B cell (primary cell): ENCODE data around the gene HBS1L. TPM values are rescaled to one million over a fixed set of nuclear protein-coding genes. Genes with fewer than 3 reads are reported as not detected.

ENCODE experiments used
- ATAC-seq: fragments of 200-7000 bp; cut with Tn5 transposase; one replicate; pipeline ENCODE4 v1.10.0; 2021; ENCODE audit warnings: low read depth, mild to moderate bottlenecking, moderate number of reproducible peaks, moderate library complexity
- CTCF ChIA-PET: fragments of 350-600 bp; sonication (Branson Sonifier 250); formaldehyde crosslinking; loops from one replicate; lab custom pipeline; 2021; ENCODE audit warnings: antibody characterized with exemption, inconsistent platforms; lab: Charles Lee
- POLR2A ChIA-PET: fragments of 350-600 bp; sonication (Branson Sonifier 250); formaldehyde crosslinking; loops from one replicate; lab custom pipeline; 2021; ENCODE audit warnings: antibody characterized with exemption; lab: Charles Lee
- DNase-seq: peaks from one replicate; pipeline ENCODE4 v3.0.0; 2013
- H2AFZ ChIP-seq: 2 replicates; pipeline ENCODE4 v1.6.1; 2012; ENCODE audit warnings: mild to moderate bottlenecking, low read depth, low read length; ENCODE audit not compliant: insufficient read depth, poor library complexity, severe bottlenecking
- H3K27ac ChIP-seq, 2 donors: 1 replicate in 1 of 2; 2 replicates in 1 of 2; pipeline ENCODE4 v1.5.1; 2012 to 2013; ENCODE audit warnings: low read length in 2 of 2, mild to moderate bottlenecking in 2 of 2, moderate library complexity in 1 of 2
- H3K27me3 ChIP-seq, 4 experiments: fragments of 200-600 bp in 1 of 4; sonication (generic) in 1 of 4; replicated peaks in 1 of 4; 1 replicate in 2 of 4; 2 replicates in 2 of 4; pipeline versions ENCODE4 v1.6.1 to v1.7.0; 2013 to 2016; ENCODE audit warnings: low read length in 3 of 4, mild to moderate bottlenecking in 2 of 4, mixed read lengths in 1 of 4, moderate library complexity in 1 of 4; ENCODE audit not compliant: insufficient read depth in 4 of 4, control insufficient read depth in 3 of 4; ENCODE audit errors: control extremely low read depth in 1 of 4
- H3K36me3 ChIP-seq, 2 experiments: replicated peaks in 1 of 2; 1 replicate in 1 of 2; 2 replicates in 1 of 2; pipeline versions ENCODE4 v1.6.1 to v1.7.1; 2013; ENCODE audit warnings: low read length in 1 of 2; ENCODE audit not compliant: insufficient read depth in 2 of 2, control insufficient read depth in 1 of 2; ENCODE audit errors: control extremely low read depth in 1 of 2, extremely low read depth in 1 of 2
- H3K4me1 ChIP-seq, 2 donors: fragments of 200-600 bp in 1 of 2; sonication (generic) in 1 of 2; 1 replicate in 1 of 2; 2 replicates in 1 of 2; pipeline versions ENCODE4 v1.5.1 to v1.6.1; 2013 to 2017; ENCODE audit warnings: low read length in 2 of 2; ENCODE audit not compliant: control insufficient read depth in 2 of 2, insufficient read depth in 2 of 2
- H3K4me2 ChIP-seq: replicated peaks from 2 replicates; pipeline ENCODE3; 2012; ENCODE audit warnings: mild to moderate bottlenecking, low read depth, low read length; ENCODE audit not compliant: poor library complexity, severe bottlenecking
- H3K4me3 ChIP-seq, 5 experiments: fragments of 200-600 bp in 1 of 5; sonication (generic) in 1 of 5; 1 replicate in 3 of 5; 2 replicates in 2 of 5; pipeline versions ENCODE4 v1.5.1 to v1.7.0; 2011 to 2016; ENCODE audit warnings: low read length in 4 of 5, mild to moderate bottlenecking in 4 of 5, low read depth in 2 of 5, control low read depth in 1 of 5, moderate library complexity in 1 of 5; ENCODE audit not compliant: insufficient read depth in 1 of 5; ENCODE audit errors: control extremely low read depth in 1 of 5, extremely low read depth in 1 of 5
- H3K79me2 ChIP-seq: fragments of 200-600 bp; sonication (generic); one replicate; pipeline ENCODE4 v1.6.0; 2016; ENCODE audit warnings: low read length; ENCODE audit not compliant: control insufficient read depth, insufficient read depth
- H3K9ac ChIP-seq: fragments of 200-600 bp; sonication (generic); 2 replicates; pipeline ENCODE4 v1.6.1; 2017; ENCODE audit warnings: mild to moderate bottlenecking, low read length, moderate library complexity
- H3K9me3 ChIP-seq, 3 donors: one replicate each; pipeline versions ENCODE4 v1.6.1 to v1.7.1; 2013; ENCODE audit warnings: low read length in 2 of 3; ENCODE audit not compliant: control insufficient read depth in 2 of 3, insufficient read depth in 1 of 3; ENCODE audit errors: control extremely low read depth in 1 of 3
- H4K20me1 ChIP-seq: 2 replicates; pipeline ENCODE4 v1.6.0; 2012; ENCODE audit warnings: mild to moderate bottlenecking, low read length; ENCODE audit not compliant: insufficient read depth, control insufficient read depth, poor library complexity, severe bottlenecking
- H3K27ac Mint-ChIP-seq: one replicate; pipeline ENCODE4 v1.8.0; 2021; ENCODE audit warnings: mixed read lengths
- H3K27me3 Mint-ChIP-seq: one replicate; pipeline ENCODE4 v1.8.0; 2021; ENCODE audit warnings: mixed read lengths
- H3K4me1 Mint-ChIP-seq: one replicate; pipeline ENCODE4 v1.8.0; 2021; ENCODE audit warnings: mixed read lengths
- H3K4me3 Mint-ChIP-seq: one replicate; pipeline ENCODE4 v1.8.0; 2021; ENCODE audit warnings: mixed read lengths
- H3K9me3 Mint-ChIP-seq: one replicate; pipeline ENCODE4 v1.8.0; 2022; ENCODE audit warnings: mixed read lengths; ENCODE audit not compliant: insufficient read depth
- CTCF ChIP-seq: fragments of 200-600 bp; IDR thresholded peaks from one replicate; pipeline ENCODE4 v1.8.0; 2022; ENCODE audit warnings: antibody characterized with exemption, mild to moderate bottlenecking
- EZH2 ChIP-seq: IDR thresholded peaks from 2 replicates; pipeline ENCODE4 v1.6.1; 2012; ENCODE audit warnings: borderline replicate concordance, low read depth, mild to moderate bottlenecking, moderate library complexity, low read length; ENCODE audit not compliant: insufficient read depth, poor library complexity, severe bottlenecking
- WGBS: methylation state at CpG from one replicate; pipeline ENCODE4 v1.1.5; 2013; ENCODE audit warnings: missing lambda C conversion rate; ENCODE audit not compliant: insufficient coverage; 5-methylcytosine and 5-hydroxymethylcytosine counted together
- intact Hi-C: fragments of 100-400 bp; cut with micrococcal nuclease; formaldehyde crosslinking; loops from one replicate; pipeline ENCODE4 v1.10.0; 2022
- polyA plus RNA-seq: library from polyadenylated mRNA; depleted of rRNA; stranded (reverse); fragments of >200 nt; gene quantifications from 2 replicates; pipeline ENCODE4 v1.2.3, GENCODE V29; 2012
- total RNA-seq, 2 donors: library from RNA; stranded (reverse); fragments of 120-200 nt in 1 of 2; gene quantifications; 1 replicate in 1 of 2; 2 replicates in 1 of 2; pipeline versions ENCODE4 v1.2.3 to v1.2.4, GENCODE V29; 2013 to 2022

Gene HBS1L
- total and polyA plus RNA-seq, 2 donors (not counting 1 experiment from before 2014, with no cell fraction given), result 10.3 to 58.2 TPM

DNA sequence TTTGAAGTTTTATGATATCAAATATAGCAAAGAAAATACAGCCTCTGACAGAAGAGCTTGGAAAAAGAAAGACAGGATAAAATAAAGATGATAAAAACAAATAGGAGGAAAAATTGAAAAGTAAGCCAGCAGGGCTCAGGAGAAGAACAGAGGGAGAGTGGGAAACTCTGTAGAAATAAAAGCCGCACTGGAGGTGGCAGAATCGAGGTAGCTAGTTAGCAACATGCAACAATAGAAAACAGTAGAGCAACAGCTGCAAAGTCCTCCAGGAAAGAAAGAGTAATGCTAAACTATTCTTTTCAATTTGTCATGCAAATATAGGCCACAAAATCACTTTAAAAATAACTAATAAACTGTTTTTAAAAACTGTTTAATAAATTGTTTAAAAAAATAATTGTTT, 28.8 kb downstream of the HBS1L start:
- ChIA-PET CTCF (no interaction called here), POLR2A (no interaction called here)
- intact Hi-C loops, result no loop called here
- no peaks in the 10 kb centered on the region for H3K4me1 ChIP-seq
- H3K9me3 ChIP-seq, result no peaks in the 10 kb centered on the region
- H3K27me3 ChIP-seq, result no peaks in the 10 kb centered on the region
- no peaks in the 10 kb centered on the region for H3K9me3 Mint-ChIP-seq
- no peak overlapping the region for H2AFZ ChIP-seq
- H3K79me2 ChIP-seq, result peaks cover 26% of the 10 kb centered on the region
- no peak for DNase-seq
- H3K4me3 Mint-ChIP-seq, result no peak overlapping the region
- H3K4me1 Mint-ChIP-seq, result peaks cover 16% of the 10 kb centered on the region
- 88% methylated on average over 1 of the region's 2 CpGs for WGBS
- peaks cover 0 to 8% of the 10 kb centered on the region in 2 experiments for H3K36me3 ChIP-seq
- no peak overlapping the region for H3K4me3 ChIP-seq
- no peak overlapping the region for H3K4me2 ChIP-seq
- TF ChIP-seq CTCF, result no peak
- TF ChIP-seq EZH2, result no peak
- peaks cover 8% of the 10 kb centered on the region for H4K20me1 ChIP-seq
- ATAC-seq, result no peak
- H3K27me3 Mint-ChIP-seq, result no peaks in the 10 kb centered on the region
- H3K27ac ChIP-seq, result no peak overlapping the region
- H3K27ac Mint-ChIP-seq, result no peak overlapping the region
- H3K9ac ChIP-seq, result no peak overlapping the region

- CTCF ChIA-PET, result no interaction called here
- POLR2A ChIA-PET, result no interaction called here
Observed at GRCh38 chr6:135025175-135025574, 29.4 kb downstream of the HBS1L start.

More at GRCh38 chr6:135025175-135025574, 29.4 kb downstream of the HBS1L start:
- peaks cover 14% of the 10 kb centered on the region for H3K4me1 Mint-ChIP-seq
- H3K9me3 Mint-ChIP-seq, result no peaks in the 10 kb centered on the region
- H3K4me1 ChIP-seq, result no peaks in the 10 kb centered on the region
- no peaks in the 10 kb centered on the region for H3K27me3 ChIP-seq
- H4K20me1 ChIP-seq, result peaks cover 8% of the 10 kb centered on the region
- no peak overlapping the region for H3K27ac ChIP-seq
- H3K9ac ChIP-seq, result no peak overlapping the region
- H3K36me3 ChIP-seq, result peaks cover 0 to 5% of the 10 kb centered on the region in 2 experiments
- no peaks in the 10 kb centered on the region for H3K9me3 ChIP-seq
- peaks cover 28% of the 10 kb centered on the region for H3K79me2 ChIP-seq
- ATAC-seq, result no peak
- no peak for DNase-seq
- H3K4me3 ChIP-seq, result no peak overlapping the region
- no peak overlapping the region for H3K4me2 ChIP-seq
- H3K27me3 Mint-ChIP-seq, result no peaks in the 10 kb centered on the region
- H3K27ac Mint-ChIP-seq, result no peak overlapping the region
- intact Hi-C loops, result no loop called here
- no peak overlapping the region for H2AFZ ChIP-seq
- TF ChIP-seq CTCF, result no peak
- no peak for TF ChIP-seq EZH2
- WGBS, result 100% methylated on average over 1 of the region's 2 CpGs
- H3K4me3 Mint-ChIP-seq, result no peak overlapping the region
